Adrenal gland (tissue), 12 donors: ENCODE data around the gene ANO2. TPM values are rescaled to one million over a fixed set of nuclear protein-coding genes. Genes with fewer than 3 reads are reported as not detected.

Source experiments
- DNase-seq, 7 donors: peaks; one replicate each; pipeline ENCODE4 v3.0.0-alpha.2; 2019 to 2020
- H3K27ac ChIP-seq, 5 donors: fragments of 200-600 bp; sonication (generic) in 4 of 5; 1 replicate in 3 of 5; 2 replicates in 2 of 5; pipeline versions ENCODE4 v1.5.1 to v1.8.0; 2016 to 2020; ENCODE audit warnings: mild to moderate bottlenecking in 1 of 5
- H3K27me3 ChIP-seq: fragments of 200-600 bp; 2 replicates; pipeline ENCODE4 v1.8.0; 2021
- H3K36me3 ChIP-seq, 2 donors: fragments of 200-600 bp; replicated peaks in 1 of 2; 1 replicate in 1 of 2; 2 replicates in 1 of 2; pipeline versions ENCODE4 v1.5.1 to v1.8.0; 2018 to 2022
- H3K4me1 ChIP-seq, 2 donors: fragments of 200-600 bp; replicated peaks in 1 of 2; 1 replicate in 1 of 2; 2 replicates in 1 of 2; pipeline versions ENCODE4 v1.5.1 to v1.8.0; 2018 to 2021
- H3K4me3 ChIP-seq, 4 donors: fragments of 200-600 bp; sonication (generic) in 3 of 4; one replicate each; pipeline ENCODE4 v1.5.1; 2016 to 2018
- H3K9me3 ChIP-seq, 3 donors: fragments of 200-600 bp; sonication (generic) in 1 of 3; replicated peaks in 1 of 3; 1 replicate in 2 of 3; 2 replicates in 1 of 3; pipeline versions ENCODE4 v1.5.1 to v1.8.0; 2016 to 2021
- POLR2A ChIP-seq, 2 donors: fragments of 450-650 bp; IDR thresholded peaks; one replicate each; pipeline ENCODE4 v1.6.1; 2017; ENCODE audit warnings: antibody characterized with exemption in 2 of 2, mild to moderate bottlenecking in 2 of 2, moderate library complexity in 1 of 2
- WGBS, 4 donors: extraction: QIAGEN DNeasy Blood & Tissue Kit in 2 of 4; methylation state at CpG; one replicate each; pipeline versions ENCODE4 v1.1.5 to v1.1.7; 2013 to 2017; 5-methylcytosine and 5-hydroxymethylcytosine counted together
- intact Hi-C, 2 donors: fragments of 100-400 bp; cut with DNase I; formaldehyde crosslinking; loops; one replicate each; pipeline versions ENCODE4 v1.14.1 to v1.15.0; 2022 to 2023
- polyA plus RNA-seq, 3 donors: library from polyadenylated mRNA; stranded (reverse); fragments of 200-250 nt in 2 of 3; fragments of 350-450 nt in 1 of 3; fragmentation: Illumina TruSeq in 1 of 3; extraction: RNeasy Lipid Tissue Mini Kit (QIAGEN cat#74804) in 1 of 3; gene quantifications; one replicate each; pipeline ENCODE4 v1.2.3, GENCODE V29; 2013 to 2014
- total RNA-seq, 9 donors: library from RNA; depleted of rRNA in 4 of 9; stranded (reverse); fragments of >200 nt in 4 of 9; fragments of 120-200 nt in 1 of 9; fragmentation: NEBNext Ultra II Directional in 1 of 9; extraction: Animal tissue kit (Norgen Biotek cat#: 25700) in 1 of 9; gene quantifications; one replicate each; pipeline versions ENCODE4 v1.1.0 to v1.2.4, GENCODE V29; 2013 to 2023
- TF ChIP-seq, protein P1 (sequence below), 6 experiments: fragments of 450-650 bp in 4 of 6; fragments of 200-600 bp in 2 of 6; sonication (generic) in 1 of 6; IDR thresholded peaks; 1 replicate in 5 of 6; 2 replicates in 1 of 6; pipeline versions ENCODE4 v1.5.1 to v1.8.0; 2016 to 2021; ENCODE audit warnings: antibody characterized with exemption in 6 of 6, mild to moderate bottlenecking in 2 of 6, moderate library complexity in 1 of 6
- donor health status: healthy with polysubstance abuse.
- donor health status: Bipolar disorder and iron deficiency.
- donor health status: DM: yes; HTN: yes; CAD: no.
- donor health status: DM: no; HTN: no; CAD: no.
- donor health status: DM: no; HTN: no; CAD: no.
- donor health status: DM: yes; HTN: yes; CAD: no.

Gene ANO2
- total and polyA plus RNA-seq, 12 donors: 0.17 to 1.8 (median 0.88) TPM; not detected in 1

DNA sequence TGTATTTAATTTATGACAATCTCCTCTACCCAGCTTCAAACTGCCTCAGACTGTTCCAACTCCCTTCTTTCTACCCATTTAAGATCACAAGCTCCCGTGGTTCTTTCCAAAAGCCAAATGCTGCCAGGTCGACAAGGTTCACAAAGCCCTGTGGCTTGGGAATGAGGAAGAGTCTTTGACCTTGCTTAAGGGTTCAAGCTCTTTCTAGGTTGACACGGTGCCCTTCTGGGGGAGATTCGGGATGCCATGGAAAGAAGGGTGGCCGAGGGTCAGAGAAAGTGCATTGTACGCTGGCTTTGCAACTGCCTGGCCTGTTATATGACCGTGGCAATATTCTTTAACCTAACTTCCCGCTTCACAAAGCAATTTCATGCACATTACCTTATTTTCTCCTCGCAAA lies 239.3 kb downstream of the ANO2 start:
- no peaks in the 10 kb centered on the region for H3K27me3 ChIP-seq
- H3K36me3 ChIP-seq: no peaks in the 10 kb centered on the region
- no peaks in the 10 kb centered on the region for H3K4me1 ChIP-seq
- H3K4me3 ChIP-seq: no peak overlapping the region
- no peak overlapping the region for H3K27ac ChIP-seq
- no peak for TF ChIP-seq POLR2A (IDR thresholded peaks at IDR 0.05)
- TF ChIP-seq, protein P1, sequence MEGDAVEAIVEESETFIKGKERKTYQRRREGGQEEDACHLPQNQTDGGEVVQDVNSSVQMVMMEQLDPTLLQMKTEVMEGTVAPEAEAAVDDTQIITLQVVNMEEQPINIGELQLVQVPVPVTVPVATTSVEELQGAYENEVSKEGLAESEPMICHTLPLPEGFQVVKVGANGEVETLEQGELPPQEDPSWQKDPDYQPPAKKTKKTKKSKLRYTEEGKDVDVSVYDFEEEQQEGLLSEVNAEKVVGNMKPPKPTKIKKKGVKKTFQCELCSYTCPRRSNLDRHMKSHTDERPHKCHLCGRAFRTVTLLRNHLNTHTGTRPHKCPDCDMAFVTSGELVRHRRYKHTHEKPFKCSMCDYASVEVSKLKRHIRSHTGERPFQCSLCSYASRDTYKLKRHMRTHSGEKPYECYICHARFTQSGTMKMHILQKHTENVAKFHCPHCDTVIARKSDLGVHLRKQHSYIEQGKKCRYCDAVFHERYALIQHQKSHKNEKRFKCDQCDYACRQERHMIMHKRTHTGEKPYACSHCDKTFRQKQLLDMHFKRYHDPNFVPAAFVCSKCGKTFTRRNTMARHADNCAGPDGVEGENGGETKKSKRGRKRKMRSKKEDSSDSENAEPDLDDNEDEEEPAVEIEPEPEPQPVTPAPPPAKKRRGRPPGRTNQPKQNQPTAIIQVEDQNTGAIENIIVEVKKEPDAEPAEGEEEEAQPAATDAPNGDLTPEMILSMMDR (IDR thresholded peaks at IDR 0.05): no peak
- WGBS, 4 donors: 65 to 73% (median 72%) methylated on average over 9 of the region's 9 CpGs
- H3K9me3 ChIP-seq: no peaks in the 10 kb centered on the region
- intact Hi-C loops: no loop called here
- peak in 1 of 7 donors; percentile 5 for DNase-seq

DNA sequence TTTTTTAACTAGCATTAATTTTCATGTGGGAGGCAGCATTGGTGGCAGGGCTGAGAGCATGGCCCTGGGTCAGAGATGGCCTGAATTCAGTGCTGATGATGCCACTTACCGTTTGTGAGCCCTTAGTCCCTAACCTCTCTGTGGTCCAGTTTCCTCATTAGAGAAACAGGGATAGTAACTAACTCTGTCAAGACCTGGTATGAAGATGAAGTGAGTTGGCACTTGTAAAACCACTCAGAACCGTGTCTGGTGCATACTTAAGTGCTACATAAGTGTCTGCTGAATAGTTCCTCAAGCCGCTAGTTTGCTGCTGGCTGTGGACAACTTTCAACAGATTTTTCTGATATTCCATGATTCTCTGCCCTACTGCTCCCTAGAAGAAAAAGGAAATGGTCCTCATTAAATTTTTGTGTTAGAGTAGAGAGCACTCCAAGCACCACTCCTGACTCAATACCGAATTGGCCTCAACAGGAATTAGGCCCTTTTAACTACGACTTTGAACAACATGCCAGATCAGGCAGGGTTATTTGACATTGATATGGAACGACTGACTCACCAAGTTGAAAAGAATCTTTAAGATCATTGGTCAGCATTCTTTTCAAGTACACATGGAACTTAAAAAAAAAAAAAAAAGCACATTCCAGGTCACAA lies 250.2 kb downstream of the ANO2 start:
- no peak overlapping the region for H3K4me3 ChIP-seq
- intact Hi-C loops: no loop called here
- peak in 1 of 7 donors; percentile 15 for DNase-seq
- no peak for TF ChIP-seq POLR2A (IDR thresholded peaks at IDR 0.05)
- TF ChIP-seq, protein P1 (IDR thresholded peaks at IDR 0.05): no peak
- no peaks in the 10 kb centered on the region for H3K4me1 ChIP-seq
- no peak overlapping the region for H3K27ac ChIP-seq
- no peaks in the 10 kb centered on the region for H3K27me3 ChIP-seq
- no peaks in the 10 kb centered on the region for H3K9me3 ChIP-seq
- no peaks in the 10 kb centered on the region for H3K36me3 ChIP-seq
- WGBS, 4 donors: 53 to 62% (median 56%) methylated on average over 6 of the region's 6 CpGs

DNA sequence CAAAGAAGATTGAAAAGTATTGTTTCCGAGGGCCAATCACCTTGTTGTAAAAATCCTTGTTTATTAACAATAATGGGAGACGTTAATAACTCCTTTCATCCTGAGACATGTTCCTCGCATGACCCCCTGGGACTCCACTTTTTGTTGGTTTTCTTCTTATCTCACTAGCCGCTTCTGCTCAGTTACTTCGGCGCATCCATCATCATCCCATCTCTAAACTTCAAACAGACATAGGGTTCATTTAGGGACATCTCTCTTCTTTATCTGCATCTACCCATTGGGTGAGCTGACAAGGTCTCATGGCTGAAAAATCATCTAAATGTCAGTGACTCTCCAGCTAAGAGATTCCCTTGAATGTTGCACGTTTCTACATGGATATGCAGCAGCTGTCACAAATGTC lies 252.2 kb downstream of the ANO2 start:
- DNase-seq: peak in 1 of 7 donors; percentile 7
- intact Hi-C loops: no loop called here
- no peak overlapping the region for H3K4me3 ChIP-seq
- H3K4me1 ChIP-seq: no peaks in the 10 kb centered on the region
- no peaks in the 10 kb centered on the region for H3K27me3 ChIP-seq
- 69 to 75% (median 73%) methylated on average over 7 of the region's 7 CpGs for WGBS, 4 donors
- no peaks in the 10 kb centered on the region for H3K36me3 ChIP-seq
- no peak overlapping the region for H3K27ac ChIP-seq
- no peaks in the 10 kb centered on the region for H3K9me3 ChIP-seq
- TF ChIP-seq, protein P1 (IDR thresholded peaks at IDR 0.05): no peak
- no peak for TF ChIP-seq POLR2A (IDR thresholded peaks at IDR 0.05)

GRCh38 chr12:5691943-5692342 lies 253.1 kb downstream of the ANO2 start:
- Histone ChIP-seq H3K36me3 (no peaks in the 10 kb centered on the region), H3K4me3 (no peak overlapping the region), H3K9me3 (no peaks in the 10 kb centered on the region), H3K27me3 (no peaks in the 10 kb centered on the region), H3K4me1 (no peaks in the 10 kb centered on the region), H3K27ac (no peak overlapping the region)
- intact Hi-C loops: no loop called here
- 59 to 77% (median 64%) methylated on average over 6 of the region's 6 CpGs for WGBS, 4 donors
- TF ChIP-seq, protein P1 (IDR thresholded peaks at IDR 0.05): no peak
- no peak for TF ChIP-seq POLR2A (IDR thresholded peaks at IDR 0.05)
- no peak for DNase-seq
